Activated T-helper 2 cell treated with anti-CD3 and anti-CD28 coated beads, Interferon-gamma antibody, Interleukin-2, Interleukin-4, amounts not matched to agents 10 μg/mL and 5 μg/mL and 100 μg/mL, durations not matched to agents 14 hours and 24 hours and 36 hours (primary cell): ENCODE results near the gene TSSK3. TPM values are rescaled to one million over a fixed set of nuclear protein-coding genes. Genes with fewer than 3 reads are reported as not detected.
A peak's percentile ranks its signal among the peaks of the same experiment; 100 is the strongest.

Experiments used
- DNase-seq: peaks from one replicate; pipeline ENCODE4 v3.0.0; 2021; ENCODE audit warnings: low spot score
- H3K27ac Mint-ChIP-seq: one replicate; pipeline ENCODE4 v1.8.0; 2021; ENCODE audit warnings: mixed read lengths
- H3K27me3 Mint-ChIP-seq: one replicate; pipeline ENCODE4 v1.8.0; 2021; ENCODE audit warnings: low read depth, mixed read lengths
- H3K36me3 Mint-ChIP-seq: one replicate; pipeline ENCODE4 v1.8.0; 2021; ENCODE audit warnings: low read depth, mixed read lengths
- H3K4me1 Mint-ChIP-seq: one replicate; pipeline ENCODE4 v1.8.0; 2021; ENCODE audit warnings: low read depth, mixed read lengths
- H3K4me3 Mint-ChIP-seq: one replicate; pipeline ENCODE4 v1.8.0; 2021; ENCODE audit warnings: low read depth, mild to moderate bottlenecking, moderate library complexity, mixed read lengths
- H3K9me3 Mint-ChIP-seq: one replicate; pipeline ENCODE4 v1.8.0; 2021; ENCODE audit warnings: mixed read lengths
- intact Hi-C: fragments of 100-400 bp; cut with micrococcal nuclease; formaldehyde crosslinking; loops from one replicate; pipeline ENCODE4 v1.15.1; 2023
- total RNA-seq: library from RNA; stranded (reverse); gene quantifications from 2 replicates; pipeline ENCODE4 v1.2.3, GENCODE V29; 2022

Gene TSSK3
- total RNA-seq, 1 donor from 2014 or later: 1.1 TPM

- Mint-ChIP-seq H3K36me3 (peaks cover 15% of the 10 kb centered on the region), H3K4me3 (no peak overlapping the region), H3K27me3 (peaks cover 8% of the 10 kb centered on the region), H3K27ac (no peak overlapping the region), H3K9me3 (no peaks in the 10 kb centered on the region), H3K4me1 (peaks cover 15% of the 10 kb centered on the region)
- no peak for DNase-seq
- intact Hi-C loops: no loop called here
These were observed 3.9 kb upstream of the TSSK3 start for GRCh38 chr1:32358435-32358834.

- DNase-seq: no peak
- Mint-ChIP-seq H3K4me1 (peaks cover 18% of the 10 kb centered on the region), H3K27me3 (peaks cover 8% of the 10 kb centered on the region), H3K4me3 (no peak overlapping the region), H3K27ac (no peak overlapping the region), H3K9me3 (no peaks in the 10 kb centered on the region), H3K36me3 (peaks cover 32% of the 10 kb centered on the region)
- intact Hi-C loops: no loop called here
These were observed 1.0 kb upstream of the TSSK3 start for GRCh38 chr1:32361308-32361673.

GRCh38 chr1:32361674-32362473 lies 465 bp upstream of the TSSK3 start:
- peaks cover 34% of the 10 kb centered on the region for H3K36me3 Mint-ChIP-seq
- no peak overlapping the region for H3K4me3 Mint-ChIP-seq
- intact Hi-C loops: no loop called here
- DNase-seq: no peak
- H3K4me1 Mint-ChIP-seq: peaks cover 18% of the 10 kb centered on the region
- H3K27me3 Mint-ChIP-seq: peaks cover 8% of the 10 kb centered on the region
- H3K27ac Mint-ChIP-seq: no peak overlapping the region
- H3K9me3 Mint-ChIP-seq: no peaks in the 10 kb centered on the region

- Mint-ChIP-seq H3K36me3 (peaks cover 50% of the 10 kb centered on the region), H3K4me3 (no peak overlapping the region)
- intact Hi-C loops: no loop called here
These were observed 1.4 kb downstream of the TSSK3 start for GRCh38 chr1:32363713-32364112.

GRCh38 chr1:32364836-32365235 lies 2.5 kb downstream of the TSSK3 start:
- H3K9me3 Mint-ChIP-seq: no peaks in the 10 kb centered on the region
- H3K4me1 Mint-ChIP-seq: peaks cover 12% of the 10 kb centered on the region
- intact Hi-C loops: no loop called here

More at GRCh38 chr1:32363713-32364112, 1.4 kb downstream of the TSSK3 start:
- no peak overlapping the region for H3K27ac Mint-ChIP-seq
- no peak for DNase-seq
- no peaks in the 10 kb centered on the region for H3K9me3 Mint-ChIP-seq
- H3K4me1 Mint-ChIP-seq: peaks cover 18% of the 10 kb centered on the region
- peaks cover 8% of the 10 kb centered on the region for H3K27me3 Mint-ChIP-seq

GRCh38 chr1:32365445-32365844 lies 3.1 kb downstream of the TSSK3 start:
- Mint-ChIP-seq H3K4me1 (peaks cover 9% of the 10 kb centered on the region), H3K9me3 (no peaks in the 10 kb centered on the region), H3K27me3 (peaks cover 8% of the 10 kb centered on the region), H3K36me3 (peaks cover 57% of the 10 kb centered on the region), H3K27ac (no peak overlapping the region), H3K4me3 (no peak overlapping the region)
- no peak for DNase-seq
- intact Hi-C loops: no loop called here

More at GRCh38 chr1:32364836-32365235, 2.5 kb downstream of the TSSK3 start:
- no peak overlapping the region for H3K4me3 Mint-ChIP-seq
- no peak for DNase-seq
- H3K27me3 Mint-ChIP-seq: peaks cover 8% of the 10 kb centered on the region
- H3K27ac Mint-ChIP-seq: no peak overlapping the region
- peaks cover 57% of the 10 kb centered on the region for H3K36me3 Mint-ChIP-seq

GRCh38 chr1:32367912-32368635 lies 5.7 kb downstream of the TSSK3 start:
- H3K27me3 Mint-ChIP-seq: no peaks in the 10 kb centered on the region
- H3K9me3 Mint-ChIP-seq: no peaks in the 10 kb centered on the region
- peaks cover 17% of the 10 kb centered on the region for H3K4me1 Mint-ChIP-seq
- intact Hi-C loops: no loop called here
- no peak overlapping the region for H3K27ac Mint-ChIP-seq
- H3K36me3 Mint-ChIP-seq: peaks cover 51% of the 10 kb centered on the region
- DNase-seq: no peak
- H3K4me3 Mint-ChIP-seq: no peak overlapping the region

- Mint-ChIP-seq H3K4me3 (no peak overlapping the region), H3K27me3 (no peaks in the 10 kb centered on the region), H3K27ac (peak overlapping the region; percentile 49), H3K4me1 (peaks cover 13% of the 10 kb centered on the region), H3K9me3 (no peaks in the 10 kb centered on the region), H3K36me3 (peaks cover 49% of the 10 kb centered on the region)
- intact Hi-C loops: no loop called here
- DNase-seq: peak; percentile 57
These were observed 9.9 kb downstream of the TSSK3 start for GRCh38 chr1:32372149-32372756.

GRCh38 chr1:32373996-32374592 lies 11.8 kb downstream of the TSSK3 start:
- peaks cover 50% of the 10 kb centered on the region for H3K36me3 Mint-ChIP-seq
- DNase-seq: no peak
- no peak overlapping the region for H3K27ac Mint-ChIP-seq
- peaks cover 13% of the 10 kb centered on the region for H3K4me1 Mint-ChIP-seq
- H3K27me3 Mint-ChIP-seq: no peaks in the 10 kb centered on the region
- H3K9me3 Mint-ChIP-seq: no peaks in the 10 kb centered on the region
- no peak overlapping the region for H3K4me3 Mint-ChIP-seq
- intact Hi-C loops: no loop called here

GRCh38 chr1:32376199-32376598 lies 13.9 kb downstream of the TSSK3 start:
- Mint-ChIP-seq H3K36me3 (peaks cover 61% of the 10 kb centered on the region), H3K4me3 (no peak overlapping the region), H3K4me1 (peaks cover 13% of the 10 kb centered on the region), H3K27me3 (no peaks in the 10 kb centered on the region), H3K27ac (no peak overlapping the region), H3K9me3 (no peaks in the 10 kb centered on the region)
- intact Hi-C loops: no loop called here
- DNase-seq: no peak

- no peak for DNase-seq
- H3K4me1 Mint-ChIP-seq: peaks cover 1% of the 10 kb centered on the region
- no peaks in the 10 kb centered on the region for H3K27me3 Mint-ChIP-seq
- H3K27ac Mint-ChIP-seq: no peak overlapping the region
- H3K4me3 Mint-ChIP-seq: no peak overlapping the region
- intact Hi-C loops: no loop called here
- peaks cover 56% of the 10 kb centered on the region for H3K36me3 Mint-ChIP-seq
- no peaks in the 10 kb centered on the region for H3K9me3 Mint-ChIP-seq
These were observed 15.3 kb downstream of the TSSK3 start for GRCh38 chr1:32377541-32378220.

- Mint-ChIP-seq H3K27me3 (no peaks in the 10 kb centered on the region), H3K9me3 (no peaks in the 10 kb centered on the region), H3K36me3 (peaks cover 59% of the 10 kb centered on the region), H3K4me3 (no peak overlapping the region), H3K27ac (no peak overlapping the region), H3K4me1 (no peaks in the 10 kb centered on the region)
- intact Hi-C loops: no loop called here
- DNase-seq: no peak
These were observed 17.7 kb downstream of the TSSK3 start for GRCh38 chr1:32380057-32380456.
